B cell (primary cell): ENCODE results near the gene CEMIP2.

Experiments
- EZH2 ChIP-seq: IDR thresholded peaks from 2 replicates; pipeline ENCODE4 v1.6.1; 2012; ENCODE audit warnings: borderline replicate concordance, low read depth, mild to moderate bottlenecking, moderate library complexity, low read length; ENCODE audit not compliant: insufficient read depth, poor library complexity, severe bottlenecking
- TF ChIP-seq, protein P1 (sequence below): fragments of 200-600 bp; IDR thresholded peaks from one replicate; pipeline ENCODE4 v1.8.0; 2022; ENCODE audit warnings: antibody characterized with exemption, mild to moderate bottlenecking

- TF ChIP-seq, protein P1, sequence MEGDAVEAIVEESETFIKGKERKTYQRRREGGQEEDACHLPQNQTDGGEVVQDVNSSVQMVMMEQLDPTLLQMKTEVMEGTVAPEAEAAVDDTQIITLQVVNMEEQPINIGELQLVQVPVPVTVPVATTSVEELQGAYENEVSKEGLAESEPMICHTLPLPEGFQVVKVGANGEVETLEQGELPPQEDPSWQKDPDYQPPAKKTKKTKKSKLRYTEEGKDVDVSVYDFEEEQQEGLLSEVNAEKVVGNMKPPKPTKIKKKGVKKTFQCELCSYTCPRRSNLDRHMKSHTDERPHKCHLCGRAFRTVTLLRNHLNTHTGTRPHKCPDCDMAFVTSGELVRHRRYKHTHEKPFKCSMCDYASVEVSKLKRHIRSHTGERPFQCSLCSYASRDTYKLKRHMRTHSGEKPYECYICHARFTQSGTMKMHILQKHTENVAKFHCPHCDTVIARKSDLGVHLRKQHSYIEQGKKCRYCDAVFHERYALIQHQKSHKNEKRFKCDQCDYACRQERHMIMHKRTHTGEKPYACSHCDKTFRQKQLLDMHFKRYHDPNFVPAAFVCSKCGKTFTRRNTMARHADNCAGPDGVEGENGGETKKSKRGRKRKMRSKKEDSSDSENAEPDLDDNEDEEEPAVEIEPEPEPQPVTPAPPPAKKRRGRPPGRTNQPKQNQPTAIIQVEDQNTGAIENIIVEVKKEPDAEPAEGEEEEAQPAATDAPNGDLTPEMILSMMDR, result no peak
- TF ChIP-seq EZH2, result no peak
These were observed 87.1 kb downstream of the CEMIP2 start for GRCh38 chr9:71681104-71681707.
